Measurements from ENCODE around the gene COCH.
A peak's percentile ranks its signal among the peaks of the same experiment; 100 is the strongest.

Gene COCH

GRCh38 chr14:30874120-30874998 is at the start of gene COCH:
Gene COCH, plus strand, starts transcription at chr14:30874559. Its CDS starts 380 bp downstream, at chr14:30874939.
- DNase-seq: peak; percentile 45

GRCh38 chr14:30826070-30826469 is 48.3 kb upstream of the COCH start:
- no peak for DNase-seq

- no peak for DNase-seq
Observed at GRCh38 chr14:30829853-30830252, 44.5 kb upstream of the COCH start.

GRCh38 chr14:30834353-30834752 is 40.0 kb upstream of the COCH start:
- no peak for DNase-seq

GRCh38 chr14:30838351-30838750 is 36.0 kb upstream of the COCH start:
- DNase-seq: peak; percentile 65

GRCh38 chr14:30840086-30840779 is 34.1 kb upstream of the COCH start:
- DNase-seq: no peak

- DNase-seq: no peak
Observed at GRCh38 chr14:30842431-30842830, 31.9 kb upstream of the COCH start.

- DNase-seq: peak; percentile 80
Observed at GRCh38 chr14:30848449-30849240, 25.7 kb upstream of the COCH start.

GRCh38 chr14:30849354-30849753 is 25.0 kb upstream of the COCH start:
- DNase-seq: peak; percentile 68

GRCh38 chr14:30849983-30850382 is 24.4 kb upstream of the COCH start:
- DNase-seq: peak; percentile 17

- DNase-seq: no peak
Observed at GRCh38 chr14:30853946-30854345, 20.4 kb upstream of the COCH start.

- DNase-seq: no peak
Observed at GRCh38 chr14:30854492-30854891, 19.9 kb upstream of the COCH start.

- DNase-seq: peak; percentile 51
Observed at GRCh38 chr14:30855345-30856037, 18.9 kb upstream of the COCH start.

- DNase-seq: peak; percentile 20
Observed at GRCh38 chr14:30861200-30861599, 13.2 kb upstream of the COCH start.

- no peak for DNase-seq
Observed at GRCh38 chr14:30864934-30865333, 9.4 kb upstream of the COCH start.

- no peak for DNase-seq
Observed at GRCh38 chr14:30868736-30869135, 5.6 kb upstream of the COCH start.

GRCh38 chr14:30869551-30870155 is 4.7 kb upstream of the COCH start:
- no peak for DNase-seq

GRCh38 chr14:30872602-30873001 is 1.8 kb upstream of the COCH start:
- DNase-seq: no peak

- no peak for DNase-seq
Observed at GRCh38 chr14:30873308-30874119, 845 bp upstream of the COCH start.

- DNase-seq: no peak
Observed at GRCh38 chr14:30874999-30875787, 834 bp downstream of the COCH start.

- DNase-seq: no peak
Observed at GRCh38 chr14:30875788-30876053, 1.4 kb downstream of the COCH start.

Measured in suppressor macrophage treated with lipopolysaccharide for 4 hours (primary cell).